Skeletal muscle tissue (tissue), 4 donors: ENCODE data around the gene ZYX. TPM values are rescaled to one million over a fixed set of nuclear protein-coding genes. Genes with fewer than 3 reads are reported as not detected.
A peak's percentile ranks its signal among the peaks of the same experiment; 100 is the strongest.
"Not testable (repeated sequence)": the region's sequence is repeated elsewhere in the genome, so short reads cannot be mapped to it uniquely, and the experiment has no call there.

Experiments
- H3K27ac ChIP-seq: one replicate; pipeline ENCODE4 v1.7.0; 2013; ENCODE audit warnings: mild to moderate bottlenecking, low read depth, low read length, inconsistent platforms
- H3K27me3 ChIP-seq, 3 donors: one replicate each; pipeline ENCODE4 v1.7.0; 2013; ENCODE audit warnings: low read length in 3 of 3; ENCODE audit not compliant: control insufficient read depth in 3 of 3, insufficient read depth in 3 of 3
- H3K36me3 ChIP-seq, 3 donors: one replicate each; pipeline ENCODE4 v1.7.0; 2013; ENCODE audit warnings: low read length in 3 of 3; ENCODE audit not compliant: control insufficient read depth in 3 of 3, insufficient read depth in 3 of 3
- H3K4me1 ChIP-seq, 3 donors: one replicate each; pipeline ENCODE4 v1.7.0; 2013; ENCODE audit warnings: low read length in 3 of 3, mild to moderate bottlenecking in 3 of 3; ENCODE audit not compliant: control insufficient read depth in 3 of 3, insufficient read depth in 3 of 3
- H3K4me3 ChIP-seq, 3 donors: one replicate each; pipeline ENCODE4 v1.7.0; 2013; ENCODE audit warnings: low read length in 3 of 3
- H3K9ac ChIP-seq, 3 donors: one replicate each; pipeline ENCODE4 v1.7.0; 2013; ENCODE audit warnings: low read length in 3 of 3, mild to moderate bottlenecking in 3 of 3, moderate library complexity in 2 of 3, low read depth in 1 of 3
- H3K9me3 ChIP-seq, 3 donors: one replicate each; pipeline ENCODE4 v1.7.0; 2013; ENCODE audit warnings: low read length in 3 of 3; ENCODE audit not compliant: control insufficient read depth in 3 of 3
- total RNA-seq: library from RNA; depleted of rRNA; stranded (reverse); fragments of >200 nt; gene quantifications from one replicate; pipeline ENCODE4 v1.2.3, GENCODE V29; 2014
- donor health status: Osteomylitis.

ZYX gene
- total RNA-seq, 1 donor from 2014 or later: 17.7 TPM

DNA sequence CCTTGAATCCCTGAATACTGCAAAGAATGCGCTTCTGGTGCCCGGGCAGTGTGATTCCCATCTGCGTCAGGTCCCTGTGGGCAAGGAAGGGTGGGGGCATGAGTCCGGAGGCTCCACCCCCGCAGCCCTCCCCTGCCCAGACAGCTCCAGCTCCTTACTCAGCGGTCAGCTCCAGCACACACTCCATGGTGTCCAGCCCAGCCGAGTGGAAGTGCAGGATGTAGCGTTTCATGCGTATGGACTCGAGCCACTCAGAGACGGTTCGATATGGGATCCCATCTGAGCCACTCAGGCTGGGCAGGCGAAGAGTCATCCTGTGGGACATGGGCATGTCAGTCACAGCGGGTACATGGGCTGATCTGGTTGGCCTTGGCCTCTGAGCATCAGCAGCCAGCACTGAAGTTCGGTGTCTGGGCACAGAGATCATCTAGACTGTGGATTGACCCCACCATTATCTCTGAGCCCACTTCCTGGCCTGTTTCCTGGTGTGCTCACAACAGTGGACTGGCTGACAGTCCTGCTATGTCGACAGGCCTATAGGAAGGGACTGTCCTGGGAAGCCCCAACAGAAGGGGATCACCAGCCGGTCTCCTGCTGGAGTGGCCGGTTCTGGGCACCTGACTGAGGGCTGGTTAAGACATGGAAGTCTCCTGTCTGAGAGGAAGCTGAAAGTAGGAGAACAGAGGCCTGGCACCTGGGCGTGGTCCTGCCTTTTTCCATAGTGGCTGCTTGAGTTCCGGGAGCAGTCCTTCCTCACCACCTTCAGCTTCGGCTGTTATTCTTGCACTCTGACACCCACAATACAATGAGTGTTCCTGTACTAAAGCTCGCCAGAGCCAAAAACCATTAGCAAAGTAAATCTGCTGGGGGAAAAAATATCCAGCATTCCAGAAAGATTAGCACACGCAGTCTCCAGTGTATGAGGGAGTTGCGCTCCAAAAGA, 10.6 kb downstream of the ZYX start:
- peaks cover 40 to 52% (median 47%) of the 10 kb centered on the region in 3 donors for H3K36me3 ChIP-seq
- peak overlapping the region; percentile 1 to 57 (median 11) for H3K9ac ChIP-seq
- H3K9me3 ChIP-seq: no peaks in the 10 kb centered on the region
- H3K27ac ChIP-seq: peak overlapping the region; percentile 83
- peaks cover 54 to 74% (median 64%) of the 10 kb centered on the region in 3 donors for H3K4me1 ChIP-seq
- H3K4me3 ChIP-seq: peak overlapping the region in 1 of 3 donors; percentile 45
- no peaks in the 10 kb centered on the region for H3K27me3 ChIP-seq

GRCh38 chr7:143392427-143392826, 11.3 kb downstream of the ZYX start:
- H3K4me3 ChIP-seq, H3K27me3 ChIP-seq, H3K9ac ChIP-seq, H3K9me3 ChIP-seq: not testable (repeated sequence)
- H3K27ac ChIP-seq: peak overlapping the region; percentile 83
- H3K36me3 ChIP-seq: peaks cover 36 to 48% (median 44%) of the 10 kb centered on the region in 3 donors
- peaks cover 49 to 67% (median 60%) of the 10 kb centered on the region in 3 donors for H3K4me1 ChIP-seq

GRCh38 chr7:143392875-143393266, 11.7 kb downstream of the ZYX start:
- Histone ChIP-seq H3K4me1 (peaks cover 49 to 63% (median 57%) of the 10 kb centered on the region in 3 donors), H3K4me3 (no peak overlapping the region), H3K9ac (no peak overlapping the region), H3K36me3 (peaks cover 31 to 43% (median 40%) of the 10 kb centered on the region in 3 donors), H3K27me3 (no peaks in the 10 kb centered on the region), H3K9me3 (no peaks in the 10 kb centered on the region), H3K27ac (no peak overlapping the region)

DNA sequence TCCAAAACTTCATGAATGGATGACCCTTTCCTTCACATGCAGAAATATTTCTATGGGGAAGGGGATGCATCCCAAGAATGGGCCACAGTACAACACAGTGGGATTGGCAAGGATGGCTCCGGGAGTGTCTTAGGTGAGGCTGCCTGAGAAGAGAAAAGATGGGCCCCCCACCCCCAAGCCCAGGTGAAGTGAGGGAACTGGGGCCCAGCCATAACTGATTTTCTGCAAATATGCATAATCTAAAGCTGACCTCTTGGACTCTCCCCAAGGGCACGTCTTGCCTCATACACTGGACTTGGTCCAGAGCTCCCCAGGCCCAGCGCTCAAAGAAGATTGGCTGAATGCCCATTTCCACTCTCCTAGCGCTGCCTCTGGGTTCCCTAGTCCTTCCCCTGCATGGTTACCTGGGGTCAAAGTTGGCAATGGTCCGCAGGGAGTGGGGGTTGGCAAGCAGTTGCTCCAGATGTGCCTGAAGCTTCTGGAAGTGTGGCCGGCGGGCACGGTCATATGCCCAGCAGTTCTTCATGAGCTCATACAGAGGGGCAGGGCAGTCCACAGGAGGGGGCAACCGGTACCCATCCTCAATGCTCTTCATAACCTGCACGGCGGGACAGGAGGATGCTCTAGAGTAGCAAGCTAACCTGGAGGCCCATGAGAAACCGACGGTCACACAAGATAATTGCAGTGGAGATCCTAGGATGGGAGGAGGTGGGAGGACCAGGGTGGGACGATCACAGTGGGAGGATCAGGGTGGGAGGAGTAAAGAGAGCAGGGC, 12.3 kb downstream of the ZYX start:
- Histone ChIP-seq H3K36me3 (peaks cover 26 to 38% (median 35%) of the 10 kb centered on the region in 3 donors), H3K27ac (no peak overlapping the region), H3K4me1 (peaks cover 49 to 63% (median 57%) of the 10 kb centered on the region in 3 donors)

GRCh38 chr7:143394068-143394467, 12.9 kb downstream of the ZYX start:
- Histone ChIP-seq H3K9me3 (no peaks in the 10 kb centered on the region), H3K4me1 (peaks cover 49 to 57% (median 57%) of the 10 kb centered on the region in 3 donors), H3K9ac (no peak overlapping the region), H3K4me3 (no peak overlapping the region), H3K27me3 (no peaks in the 10 kb centered on the region), H3K27ac (no peak overlapping the region), H3K36me3 (peaks cover 20 to 32% (median 29%) of the 10 kb centered on the region in 3 donors)

More for the DNA sequence above, 12.3 kb downstream of the ZYX start:
- no peaks in the 10 kb centered on the region for H3K27me3 ChIP-seq
- H3K4me3 ChIP-seq: no peak overlapping the region
- no peak overlapping the region for H3K9ac ChIP-seq
- no peaks in the 10 kb centered on the region for H3K9me3 ChIP-seq

- Histone ChIP-seq H3K4me3 (no peak overlapping the region), H3K9ac (no peak overlapping the region), H3K9me3 (no peaks in the 10 kb centered on the region), H3K27ac (no peak overlapping the region), H3K36me3 (peaks cover 13 to 25% (median 22%) of the 10 kb centered on the region in 3 donors), H3K4me1 (peaks cover 49 to 51% (median 51%) of the 10 kb centered on the region in 3 donors), H3K27me3 (no peaks in the 10 kb centered on the region)
Observed at GRCh38 chr7:143394777-143395176, 13.6 kb downstream of the ZYX start.

DNA sequence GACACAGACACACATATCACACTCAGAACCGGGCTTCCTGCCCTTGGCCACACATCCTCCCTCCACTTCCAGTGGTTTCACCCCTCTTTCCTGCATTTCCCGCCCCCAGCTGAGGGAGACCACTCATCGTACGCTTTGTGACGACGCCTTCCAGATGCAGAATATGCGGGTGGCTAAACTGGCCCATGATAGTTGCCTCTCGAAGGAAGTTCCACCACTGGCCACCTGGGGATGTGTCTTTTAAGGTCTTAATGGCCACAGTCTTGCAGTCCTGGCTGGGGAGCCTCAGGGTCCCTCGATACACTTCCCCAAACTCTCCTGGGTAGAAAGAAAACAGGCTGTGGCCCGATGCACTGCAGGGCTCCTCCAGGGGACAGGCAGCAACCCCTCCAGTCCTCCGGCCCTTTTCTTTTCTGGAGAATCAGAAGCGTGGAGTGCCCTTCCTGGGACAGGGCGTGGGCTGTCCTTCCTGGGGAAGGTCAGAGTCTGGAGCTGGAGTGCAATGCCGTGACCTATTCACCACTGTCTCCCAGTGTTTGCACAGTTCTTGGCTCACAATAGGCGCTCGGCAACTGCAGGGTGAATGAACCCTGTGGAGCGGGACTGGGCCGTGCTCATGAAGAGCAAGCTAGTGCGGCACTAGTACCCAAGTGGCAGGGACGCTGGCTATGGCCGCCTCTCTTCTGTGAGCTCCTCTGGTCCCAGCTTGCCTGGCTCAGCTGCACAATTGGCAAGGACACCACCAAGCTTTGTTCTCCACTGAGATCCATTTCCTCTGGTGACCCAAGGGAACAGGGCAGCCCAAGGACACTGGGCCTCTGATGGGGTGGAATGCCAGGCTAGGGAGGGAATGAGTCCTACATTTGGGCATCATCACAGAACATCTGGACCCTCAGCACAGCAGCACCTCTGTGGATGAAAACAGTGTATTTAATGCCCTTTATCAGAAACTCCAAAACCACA, 14.3 kb downstream of the ZYX start:
- H3K4me1 ChIP-seq: peaks cover 44 to 48% (median 44%) of the 10 kb centered on the region in 3 donors

DNA sequence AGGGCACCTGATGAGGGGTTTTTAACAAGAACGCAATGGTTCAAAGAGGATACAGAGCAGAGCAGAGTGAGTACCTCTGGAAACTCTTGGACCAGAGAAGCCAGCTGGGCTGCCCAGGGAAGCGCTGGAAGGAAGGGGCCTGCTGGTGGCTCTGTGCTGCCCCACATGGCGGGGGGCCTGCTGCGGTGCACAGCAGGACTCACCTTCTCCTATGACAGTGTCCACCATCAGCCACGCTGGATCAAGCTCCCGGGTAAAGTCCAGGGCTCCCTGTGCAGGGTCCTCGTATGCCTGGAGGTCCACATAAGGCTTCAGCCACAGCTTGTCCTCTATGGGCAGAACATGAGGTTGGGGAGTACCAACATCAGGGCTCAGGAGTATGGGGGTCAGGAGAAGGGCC, 15.0 kb downstream of the ZYX start:
- no peak overlapping the region for H3K9ac ChIP-seq
- H3K4me1 ChIP-seq: peaks cover 37 to 42% (median 39%) of the 10 kb centered on the region in 3 donors
- H3K9me3 ChIP-seq: no peaks in the 10 kb centered on the region
- peaks cover 2 to 14% (median 8%) of the 10 kb centered on the region in 3 donors for H3K36me3 ChIP-seq
- H3K27ac ChIP-seq: no peak overlapping the region
- no peaks in the 10 kb centered on the region for H3K27me3 ChIP-seq
- H3K4me3 ChIP-seq: no peak overlapping the region

More for the DNA sequence above, 14.3 kb downstream of the ZYX start:
- Histone ChIP-seq H3K36me3 (peaks cover 6 to 18% (median 15%) of the 10 kb centered on the region in 3 donors), H3K4me3 (peak overlapping the region in 1 of 3 donors; percentile 22), H3K27me3 (no peaks in the 10 kb centered on the region), H3K9ac (no peak overlapping the region), H3K9me3 (no peaks in the 10 kb centered on the region), H3K27ac (no peak overlapping the region)
